Activated CD8-positive, alpha-beta memory T cell treated with anti-CD3 and anti-CD28 coated beads for 48 hours (primary cell): ENCODE measurements around the gene PARD3.

ENCODE experiments used
- DNase-seq, 3 experiments: peaks; one replicate each; pipeline ENCODE4 v3.0.0-alpha.2; 2020; ENCODE audit warnings: low read depth in 2 of 3, low spot score in 2 of 3

The PARD3 gene

GRCh38 chr10:34236931-34237330 is 578.2 kb downstream of the PARD3 start:
- DNase-seq = no peak

GRCh38 chr10:34235164-34235832 is 579.8 kb downstream of the PARD3 start:
- DNase-seq = no peak

- no peak for DNase-seq
Observed at GRCh38 chr10:34232481-34232880, 582.6 kb downstream of the PARD3 start.

GRCh38 chr10:34231441-34232180 is 583.5 kb downstream of the PARD3 start:
- no peak for DNase-seq

GRCh38 chr10:34229917-34230316 is 585.2 kb downstream of the PARD3 start:
- no peak for DNase-seq

- DNase-seq = no peak
Observed at GRCh38 chr10:34228066-34228465, 587.0 kb downstream of the PARD3 start.

DNA sequence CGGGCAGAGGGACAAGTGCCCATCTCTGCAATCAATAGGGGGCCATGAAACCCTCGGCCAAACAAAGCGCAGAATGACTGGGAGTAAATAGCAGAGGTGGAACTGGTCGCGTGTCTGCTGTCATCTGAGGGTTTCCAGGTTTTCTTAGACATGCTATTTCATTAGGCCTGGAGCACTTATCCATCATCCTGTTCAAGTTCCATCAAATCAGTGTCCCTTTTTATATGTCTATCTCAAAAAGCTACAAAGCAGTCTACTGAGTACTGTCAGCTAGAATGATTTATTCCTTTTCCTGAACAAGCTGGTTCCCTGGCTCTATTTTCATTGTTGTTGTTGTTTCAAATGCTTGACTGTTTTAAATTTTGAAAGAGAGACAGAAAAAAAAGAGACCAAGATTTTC is 590.5 kb downstream of the PARD3 start:
- DNase-seq = no peak

GRCh38 chr10:34223658-34224057 is 591.4 kb downstream of the PARD3 start:
- no peak for DNase-seq

DNA sequence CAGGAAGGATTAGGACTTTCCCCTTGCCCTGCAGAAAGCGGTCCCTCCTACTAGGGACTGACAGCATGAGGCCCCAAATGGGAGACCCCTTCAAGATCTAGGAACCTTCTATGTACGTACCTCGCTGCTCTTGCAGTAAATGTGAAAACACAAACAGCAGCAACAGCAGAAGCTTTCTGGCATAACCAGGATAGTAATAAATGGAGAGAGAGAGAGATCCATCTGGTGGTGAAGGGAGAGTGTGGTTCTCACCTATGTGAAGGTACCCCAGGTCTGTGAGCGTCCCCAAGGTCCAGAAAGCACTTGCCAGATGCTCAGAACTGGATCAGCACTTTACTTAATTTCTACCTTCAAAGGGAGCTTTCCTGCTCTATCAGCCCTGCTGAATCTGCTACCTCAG is 592.7 kb downstream of the PARD3 start:
- DNase-seq = no peak

GRCh38 chr10:34219753-34220548 is 595.1 kb downstream of the PARD3 start:
- no peak for DNase-seq

- no peak for DNase-seq
Observed at GRCh38 chr10:34217524-34217923, 597.6 kb downstream of the PARD3 start.

DNA sequence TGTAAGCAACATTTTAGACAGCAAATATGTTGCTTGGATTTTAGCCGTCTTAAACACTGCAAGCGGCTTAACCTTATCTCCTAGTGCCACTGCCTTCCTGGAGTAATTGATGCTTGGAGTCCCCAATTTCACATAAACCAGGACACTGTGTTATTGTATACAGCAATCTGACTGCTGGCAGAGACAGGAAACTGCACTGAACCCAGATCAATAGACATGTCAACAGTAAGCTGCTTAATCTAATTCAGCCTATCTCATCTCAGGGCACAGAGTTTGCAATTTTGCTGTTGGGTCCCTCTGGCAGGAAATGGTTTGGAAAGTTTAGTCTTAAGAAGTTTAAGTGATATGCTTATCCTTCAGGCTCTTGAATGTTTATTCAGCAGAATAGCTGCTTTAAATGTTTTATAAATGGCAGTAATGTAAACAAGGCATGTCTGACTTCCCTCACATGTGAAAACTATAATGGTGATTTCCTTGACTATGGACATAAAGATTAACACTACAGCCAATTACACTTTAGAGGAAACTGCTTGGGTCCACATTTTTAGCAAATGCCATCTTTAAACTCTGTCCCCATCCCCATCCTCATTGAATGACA is 598.6 kb downstream of the PARD3 start:
- DNase-seq = no peak

DNA sequence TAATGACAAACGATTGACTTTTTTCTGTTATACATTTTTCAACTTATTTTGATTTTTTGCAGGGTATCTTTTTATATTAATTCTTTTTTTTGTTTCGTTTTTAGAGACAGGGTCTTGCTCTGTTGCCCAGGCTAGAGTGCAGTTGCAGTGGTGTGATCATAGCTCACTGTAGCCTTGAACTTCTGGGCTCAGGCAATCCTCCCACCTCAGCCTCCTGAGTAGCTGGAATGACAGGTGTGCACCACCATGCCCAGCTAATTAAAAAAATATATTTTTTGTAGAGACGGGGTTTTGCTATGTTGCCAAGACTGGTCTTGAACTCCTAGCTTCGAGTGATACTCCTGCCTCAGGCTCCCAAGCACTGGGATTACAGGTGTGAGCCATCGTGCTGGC is 601.3 kb downstream of the PARD3 start:
- DNase-seq = no peak

- no peak for DNase-seq
Observed at GRCh38 chr10:34213193-34213804, 601.8 kb downstream of the PARD3 start.

DNA sequence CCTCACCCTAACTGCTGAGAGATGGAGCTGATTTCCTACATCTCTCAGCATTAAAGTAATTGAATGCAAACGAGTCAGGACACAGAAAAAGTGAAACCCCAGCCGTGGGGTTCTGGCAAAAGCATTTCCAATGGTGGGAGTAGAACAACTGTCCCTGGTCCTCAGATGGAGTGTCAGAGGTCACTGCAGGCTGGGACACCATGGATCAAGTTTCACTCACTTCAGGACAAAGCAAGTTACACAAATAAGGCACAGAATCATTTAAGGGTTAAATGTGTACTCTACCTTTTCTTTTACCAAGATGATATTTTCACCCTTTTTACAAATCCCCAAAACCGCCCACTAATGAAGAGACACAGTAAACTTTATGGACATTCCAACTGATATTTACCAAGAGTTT is 607.8 kb downstream of the PARD3 start:
- DNase-seq = no peak

DNA sequence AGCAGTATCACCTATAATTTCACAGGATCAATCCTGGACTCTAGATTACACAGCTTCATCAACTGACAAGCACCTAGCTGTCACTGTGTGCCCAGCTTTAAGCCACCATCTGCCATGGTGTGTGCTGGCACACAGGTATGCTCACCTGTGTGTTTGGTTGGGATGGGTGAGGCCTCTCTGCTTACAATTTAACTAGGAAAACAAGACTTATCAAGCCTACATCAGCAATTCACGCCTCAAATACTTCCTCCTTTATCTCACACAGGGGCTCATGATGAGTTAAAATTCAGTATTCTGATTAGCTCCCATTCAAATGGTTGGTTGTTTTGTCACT is 608.2 kb downstream of the PARD3 start:
- DNase-seq = no peak

DNA sequence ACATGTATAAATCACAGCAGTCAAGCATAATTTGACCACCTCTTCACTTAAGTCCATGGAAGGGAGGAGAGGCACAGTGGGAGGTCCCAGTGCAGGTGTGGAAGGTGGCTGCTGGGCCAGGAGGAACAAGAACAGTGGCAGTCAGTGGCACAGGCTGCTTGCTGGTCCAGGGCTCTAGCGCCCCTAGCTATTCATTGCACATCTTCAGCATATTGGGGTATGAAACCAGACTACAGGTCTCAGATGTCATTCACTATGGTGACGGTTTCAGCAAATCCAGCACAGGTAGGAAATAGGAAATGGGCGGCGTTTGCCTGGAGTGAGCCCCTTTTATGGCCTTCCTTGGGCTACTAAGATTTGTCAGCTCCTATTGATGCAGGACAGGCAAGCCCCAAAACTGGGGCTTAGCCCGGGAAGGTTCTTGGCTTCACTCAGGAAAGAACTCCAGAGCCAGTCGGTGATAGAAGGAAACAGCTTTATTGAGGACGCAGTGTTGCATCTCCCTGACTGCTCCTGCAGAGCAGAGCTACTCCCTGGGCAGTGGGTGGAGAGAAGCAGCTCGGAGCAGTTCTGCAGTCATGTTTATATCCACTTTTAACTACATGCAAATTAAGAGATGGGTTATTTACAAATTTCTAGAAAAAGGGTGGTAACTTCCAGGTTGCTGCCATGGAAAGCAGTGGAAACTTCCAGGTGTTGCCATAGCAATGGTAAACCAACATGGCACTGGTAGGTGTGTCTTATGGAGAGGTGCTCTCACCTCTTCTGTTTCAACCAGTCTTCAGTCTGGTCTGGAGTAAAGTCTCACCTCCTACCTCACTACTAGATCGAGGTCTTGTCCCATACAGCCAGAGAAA is 608.8 kb downstream of the PARD3 start:
- DNase-seq = no peak

GRCh38 chr10:34205452-34205851 is 609.6 kb downstream of the PARD3 start:
- DNase-seq = no peak

DNA sequence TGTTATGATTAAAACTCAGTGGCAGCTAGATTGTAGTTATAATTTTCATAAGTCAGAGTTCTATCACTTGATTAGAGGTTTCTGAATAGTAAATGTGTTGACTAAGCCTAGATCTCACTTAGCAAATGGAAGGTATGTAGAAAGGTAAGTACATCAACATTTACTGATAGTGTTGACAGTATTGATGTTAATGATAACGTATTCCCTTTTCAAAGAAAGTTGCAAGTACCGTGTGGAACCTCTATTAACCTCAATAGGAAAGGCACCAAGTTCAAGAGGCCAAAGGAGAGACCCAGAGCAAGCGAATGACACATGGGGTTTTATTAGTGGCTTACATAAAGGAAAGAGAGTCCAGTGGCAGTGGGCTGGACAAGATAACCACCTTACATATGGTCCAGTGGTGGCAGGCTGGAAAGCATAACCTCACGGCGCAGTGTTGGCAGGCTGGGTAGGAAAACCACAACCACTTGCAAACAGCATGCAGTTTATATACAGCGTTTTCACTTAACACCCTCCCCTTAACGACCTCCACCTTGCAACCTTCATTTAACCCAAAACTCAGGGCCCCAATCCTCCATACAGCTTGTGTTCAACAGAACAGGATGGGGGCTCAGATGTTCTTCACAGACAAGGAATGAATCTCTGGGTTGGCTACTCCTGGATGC is 611.0 kb downstream of the PARD3 start:
- DNase-seq = no peak

GRCh38 chr10:34200355-34200901 is 614.7 kb downstream of the PARD3 start:
- no peak for DNase-seq
